Ishikawa (cell line): ENCODE measurements around the gene RBBP6.

Source experiments
- CEBPB ChIP-seq: IDR thresholded peaks from 2 replicates; pipeline ENCODE4 v1.6.1; 2012
- CREB1 ChIP-seq: IDR thresholded peaks from 2 replicates; pipeline ENCODE4 v1.6.1; 2012; ENCODE audit warnings: low read depth
- EGR1 ChIP-seq: IDR thresholded peaks from 2 replicates; pipeline ENCODE4 v1.6.1; 2012
- EP300 ChIP-seq: IDR thresholded peaks from 2 replicates; pipeline ENCODE4 v1.6.1; 2012; ENCODE audit warnings: borderline replicate concordance
- FOXM1 ChIP-seq: IDR thresholded peaks from 2 replicates; pipeline ENCODE4 v1.6.1; 2012; ENCODE audit warnings: low read depth, borderline replicate concordance
- NFIC ChIP-seq: IDR thresholded peaks from 2 replicates; pipeline ENCODE4 v1.6.1; 2012
- RAD21 ChIP-seq: IDR thresholded peaks from 2 replicates; pipeline ENCODE4 v1.6.1; 2012; ENCODE audit warnings: low read depth
- TAF1 ChIP-seq: IDR thresholded peaks from 2 replicates; pipeline ENCODE4 v1.6.1; 2012; ENCODE audit warnings: low read depth, mild to moderate bottlenecking
- TCF12 ChIP-seq: IDR thresholded peaks from 2 replicates; pipeline ENCODE4 v1.6.1; 2012; ENCODE audit warnings: low read depth
- TEAD4 ChIP-seq: IDR thresholded peaks from 2 replicates; pipeline ENCODE4 v1.6.1; 2012
- YY1 ChIP-seq: IDR thresholded peaks from 2 replicates; pipeline ENCODE4 v1.6.1; 2012; ENCODE audit warnings: low read depth
- ZBTB7A ChIP-seq: IDR thresholded peaks from 2 replicates; pipeline ENCODE4 v1.6.1; 2012; ENCODE audit warnings: low read depth
- TF ChIP-seq, protein P1 (sequence below): IDR thresholded peaks from 2 replicates; pipeline ENCODE4 v1.6.1; 2012; ENCODE audit warnings: low read depth, mild to moderate bottlenecking
- TF ChIP-seq, protein P2 (sequence below): IDR thresholded peaks from 2 replicates; pipeline ENCODE4 v1.6.1; 2012
- TF ChIP-seq, protein P3 (sequence below): IDR thresholded peaks from 2 replicates; pipeline ENCODE4 v1.6.1; 2012

RBBP6 gene

DNA sequence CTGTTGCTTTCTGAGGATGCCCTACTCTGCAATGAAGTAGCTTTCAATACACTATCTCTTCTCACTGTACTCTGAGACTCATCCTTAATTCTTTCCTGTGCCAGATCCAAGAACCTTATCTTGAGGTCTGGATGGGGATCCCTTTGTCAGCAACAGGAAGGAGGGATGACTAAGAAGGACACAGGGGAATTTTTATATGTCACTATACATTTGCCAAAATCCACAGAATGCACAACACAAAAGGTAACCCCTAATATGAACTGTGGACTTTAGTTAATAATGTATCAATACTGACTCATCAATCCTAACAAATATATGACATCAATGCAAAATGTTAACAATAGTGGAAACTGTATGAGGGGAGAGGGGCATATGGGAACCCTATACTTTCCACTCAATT lies 4.7 kb upstream of the RBBP6 start:
- TF ChIP-seq TAF1, result no peak
- no peak for TF ChIP-seq NFIC
- TF ChIP-seq, protein P1, sequence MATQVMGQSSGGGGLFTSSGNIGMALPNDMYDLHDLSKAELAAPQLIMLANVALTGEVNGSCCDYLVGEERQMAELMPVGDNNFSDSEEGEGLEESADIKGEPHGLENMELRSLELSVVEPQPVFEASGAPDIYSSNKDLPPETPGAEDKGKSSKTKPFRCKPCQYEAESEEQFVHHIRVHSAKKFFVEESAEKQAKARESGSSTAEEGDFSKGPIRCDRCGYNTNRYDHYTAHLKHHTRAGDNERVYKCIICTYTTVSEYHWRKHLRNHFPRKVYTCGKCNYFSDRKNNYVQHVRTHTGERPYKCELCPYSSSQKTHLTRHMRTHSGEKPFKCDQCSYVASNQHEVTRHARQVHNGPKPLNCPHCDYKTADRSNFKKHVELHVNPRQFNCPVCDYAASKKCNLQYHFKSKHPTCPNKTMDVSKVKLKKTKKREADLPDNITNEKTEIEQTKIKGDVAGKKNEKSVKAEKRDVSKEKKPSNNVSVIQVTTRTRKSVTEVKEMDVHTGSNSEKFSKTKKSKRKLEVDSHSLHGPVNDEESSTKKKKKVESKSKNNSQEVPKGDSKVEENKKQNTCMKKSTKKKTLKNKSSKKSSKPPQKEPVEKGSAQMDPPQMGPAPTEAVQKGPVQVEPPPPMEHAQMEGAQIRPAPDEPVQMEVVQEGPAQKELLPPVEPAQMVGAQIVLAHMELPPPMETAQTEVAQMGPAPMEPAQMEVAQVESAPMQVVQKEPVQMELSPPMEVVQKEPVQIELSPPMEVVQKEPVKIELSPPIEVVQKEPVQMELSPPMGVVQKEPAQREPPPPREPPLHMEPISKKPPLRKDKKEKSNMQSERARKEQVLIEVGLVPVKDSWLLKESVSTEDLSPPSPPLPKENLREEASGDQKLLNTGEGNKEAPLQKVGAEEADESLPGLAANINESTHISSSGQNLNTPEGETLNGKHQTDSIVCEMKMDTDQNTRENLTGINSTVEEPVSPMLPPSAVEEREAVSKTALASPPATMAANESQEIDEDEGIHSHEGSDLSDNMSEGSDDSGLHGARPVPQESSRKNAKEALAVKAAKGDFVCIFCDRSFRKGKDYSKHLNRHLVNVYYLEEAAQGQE, result no peak
- TF ChIP-seq TCF12, result no peak
- TF ChIP-seq TEAD4, result no peak
- TF ChIP-seq, protein P2, sequence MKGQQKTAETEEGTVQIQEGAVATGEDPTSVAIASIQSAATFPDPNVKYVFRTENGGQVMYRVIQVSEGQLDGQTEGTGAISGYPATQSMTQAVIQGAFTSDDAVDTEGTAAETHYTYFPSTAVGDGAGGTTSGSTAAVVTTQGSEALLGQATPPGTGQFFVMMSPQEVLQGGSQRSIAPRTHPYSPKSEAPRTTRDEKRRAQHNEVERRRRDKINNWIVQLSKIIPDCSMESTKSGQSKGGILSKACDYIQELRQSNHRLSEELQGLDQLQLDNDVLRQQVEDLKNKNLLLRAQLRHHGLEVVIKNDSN, result no peak
- no peak for TF ChIP-seq EP300
- TF ChIP-seq YY1, result no peak
- no peak for TF ChIP-seq FOXM1
- TF ChIP-seq, protein P3, sequence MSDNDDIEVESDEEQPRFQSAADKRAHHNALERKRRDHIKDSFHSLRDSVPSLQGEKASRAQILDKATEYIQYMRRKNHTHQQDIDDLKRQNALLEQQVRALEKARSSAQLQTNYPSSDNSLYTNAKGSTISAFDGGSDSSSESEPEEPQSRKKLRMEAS, result no peak
- TF ChIP-seq CREB1, result no peak
- TF ChIP-seq CEBPB, result no peak

DNA sequence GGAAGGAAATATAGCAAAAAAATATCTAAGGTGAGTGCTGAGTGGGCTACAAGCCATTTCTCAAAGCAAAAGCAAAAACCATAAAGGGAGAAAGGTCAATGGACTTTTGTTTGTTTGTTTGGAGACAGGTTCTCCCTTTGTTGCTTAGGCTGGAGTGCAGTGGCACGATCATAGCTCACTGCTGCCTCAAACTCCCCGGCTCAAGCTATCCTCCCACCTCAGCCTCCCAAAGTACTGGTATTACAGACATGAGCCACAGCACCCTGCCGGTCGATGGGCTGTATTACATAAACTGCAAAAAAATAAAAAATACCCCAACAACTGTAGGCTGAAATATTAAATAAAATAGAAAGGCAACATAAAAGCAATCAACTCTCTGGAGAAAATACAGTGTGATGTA lies 3.5 kb upstream of the RBBP6 start:
- TF ChIP-seq, protein P1, result no peak
- TF ChIP-seq TAF1 (no peak), CREB1 (no peak), EGR1 (no peak), ZBTB7A (no peak), TEAD4 (no peak), NFIC (no peak)
- TF ChIP-seq, protein P3, result no peak

DNA sequence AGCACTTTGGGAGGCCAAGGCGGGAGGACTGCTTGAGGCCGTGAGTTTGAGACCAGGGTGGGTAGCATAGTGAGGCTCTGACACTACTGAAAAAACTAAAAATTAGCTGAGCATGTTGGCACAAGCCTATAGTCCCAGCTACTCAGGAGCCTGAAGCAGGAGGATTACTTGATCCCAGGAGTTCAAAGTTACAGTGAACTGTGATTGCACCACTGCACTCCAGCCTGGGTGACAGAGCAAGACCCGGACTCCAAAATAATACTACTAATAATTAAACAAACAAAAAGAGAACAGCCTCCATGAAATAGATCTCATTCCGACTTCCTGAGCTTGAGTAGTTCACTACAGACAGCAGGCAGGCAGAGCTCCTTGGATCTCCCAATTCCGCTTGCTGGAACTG lies 2.7 kb upstream of the RBBP6 start:
- TF ChIP-seq ZBTB7A (no peak), RAD21 (no peak), TCF12 (no peak), FOXM1 (no peak), CREB1 (no peak), NFIC (no peak), TAF1 (no peak), YY1 (no peak), EP300 (no peak)
- TF ChIP-seq, protein P1, result no peak
- TF ChIP-seq, protein P3, result no peak

DNA sequence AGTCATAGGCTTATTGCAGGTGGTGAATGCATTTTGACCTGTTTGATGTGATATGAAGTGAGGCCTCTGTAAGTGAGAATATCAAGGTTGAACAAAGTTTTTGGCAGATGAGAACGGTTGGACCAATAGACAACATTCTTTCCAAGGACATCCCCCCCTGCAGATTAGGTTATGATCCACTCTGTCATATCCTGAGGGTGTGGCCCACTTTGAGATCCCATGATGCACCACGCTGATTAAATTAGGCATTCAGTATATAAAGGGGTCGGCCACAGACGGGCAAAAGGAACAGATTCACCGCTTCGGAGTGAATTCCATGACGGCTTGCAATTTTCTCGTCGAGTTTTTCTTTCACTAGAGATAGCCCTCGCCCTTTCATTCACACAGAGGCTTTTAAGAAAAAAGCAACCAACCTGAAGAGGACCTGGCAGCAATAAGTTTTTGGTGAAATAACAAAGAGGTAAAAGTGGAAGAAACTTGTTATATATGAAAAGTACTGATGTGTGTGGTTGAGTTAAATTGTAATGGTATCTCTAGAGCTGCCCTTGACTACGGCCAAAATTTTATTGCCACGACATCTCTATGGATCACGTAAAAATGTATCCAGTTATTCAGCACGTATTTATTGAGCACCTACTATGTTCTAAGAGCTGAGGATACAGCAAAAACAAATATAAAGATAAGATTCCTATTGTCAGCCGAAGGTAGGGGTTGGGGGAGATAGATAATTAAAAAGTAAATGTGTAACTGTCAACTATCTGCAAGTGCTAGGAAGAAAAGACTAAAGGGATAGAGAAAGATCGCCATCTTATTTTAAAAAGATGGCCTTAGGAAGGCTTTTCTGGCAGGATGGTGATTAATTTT lies 1.7 kb upstream of the RBBP6 start:
- TF ChIP-seq TEAD4, result no peak
- no peak for TF ChIP-seq NFIC
- no peak for TF ChIP-seq ZBTB7A
- TF ChIP-seq, protein P3, result no peak
- no peak for TF ChIP-seq CEBPB
- TF ChIP-seq YY1, result no peak
- TF ChIP-seq EGR1, result no peak
